Astrocyte of the cerebellum (primary cell): Measurements from ENCODE around the gene ASB10.

Source experiments
- DNase-seq: peaks from one replicate; pipeline ENCODE4 v3.0.0-alpha.2; 2011; ENCODE audit warnings: low read depth
- H3K4me3 ChIP-seq: 2 replicates; pipeline ENCODE4 v1.5.1; 2011; ENCODE audit warnings: mild to moderate bottlenecking, low read depth, low read length, moderate library complexity
- in situ Hi-C: cut with HindIII; loops from 2 replicates; pipeline ENCODE4 v1.10.0; 2017; ENCODE audit warnings: low sequenced_read_pairs
- TF ChIP-seq, protein P1 (sequence below): IDR thresholded peaks from 2 replicates; pipeline ENCODE4 v1.5.1; 2012; ENCODE audit warnings: low read length, low read depth, moderate library complexity, mild to moderate bottlenecking; ENCODE audit errors: missing control alignments

ASB10 gene

DNA sequence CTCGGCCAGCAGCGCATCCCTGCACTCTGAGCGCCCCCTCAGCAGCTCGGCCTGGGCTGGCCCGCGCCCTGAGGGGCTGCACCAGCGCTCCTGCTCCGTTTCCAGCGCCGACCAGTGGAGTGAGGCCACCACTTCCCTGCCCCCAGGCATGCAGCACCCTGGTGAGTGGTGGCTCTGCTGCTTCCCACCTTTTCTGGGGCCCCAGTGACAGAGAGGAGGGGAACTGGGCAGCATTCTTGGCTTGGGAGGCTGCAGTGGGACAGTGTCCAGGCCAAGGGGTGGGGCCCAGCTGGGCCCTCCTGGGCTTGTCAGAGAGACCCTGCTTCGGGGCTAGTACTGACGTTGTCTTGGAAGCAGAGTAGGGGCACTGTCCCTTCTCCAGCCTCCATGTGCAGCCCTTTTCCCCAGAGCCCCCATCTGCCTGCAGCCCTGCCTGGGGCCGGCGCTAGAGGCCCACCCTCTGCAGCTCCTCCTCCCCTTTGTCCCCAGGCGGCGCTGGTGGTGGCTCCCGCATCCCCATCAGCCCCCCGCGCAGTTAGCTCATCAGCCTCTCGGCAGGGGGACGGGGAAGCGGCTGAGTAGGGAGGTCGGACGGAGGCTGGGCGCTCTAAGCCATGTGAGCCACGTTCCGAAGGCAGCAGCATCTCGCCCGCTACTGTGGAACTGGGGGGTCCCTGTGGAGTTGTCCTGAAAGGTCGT lies 48.7 kb downstream of the ASB10 start:
- H3K4me3 ChIP-seq: no peak overlapping the region
- no peak for DNase-seq
- TF ChIP-seq, protein P1, sequence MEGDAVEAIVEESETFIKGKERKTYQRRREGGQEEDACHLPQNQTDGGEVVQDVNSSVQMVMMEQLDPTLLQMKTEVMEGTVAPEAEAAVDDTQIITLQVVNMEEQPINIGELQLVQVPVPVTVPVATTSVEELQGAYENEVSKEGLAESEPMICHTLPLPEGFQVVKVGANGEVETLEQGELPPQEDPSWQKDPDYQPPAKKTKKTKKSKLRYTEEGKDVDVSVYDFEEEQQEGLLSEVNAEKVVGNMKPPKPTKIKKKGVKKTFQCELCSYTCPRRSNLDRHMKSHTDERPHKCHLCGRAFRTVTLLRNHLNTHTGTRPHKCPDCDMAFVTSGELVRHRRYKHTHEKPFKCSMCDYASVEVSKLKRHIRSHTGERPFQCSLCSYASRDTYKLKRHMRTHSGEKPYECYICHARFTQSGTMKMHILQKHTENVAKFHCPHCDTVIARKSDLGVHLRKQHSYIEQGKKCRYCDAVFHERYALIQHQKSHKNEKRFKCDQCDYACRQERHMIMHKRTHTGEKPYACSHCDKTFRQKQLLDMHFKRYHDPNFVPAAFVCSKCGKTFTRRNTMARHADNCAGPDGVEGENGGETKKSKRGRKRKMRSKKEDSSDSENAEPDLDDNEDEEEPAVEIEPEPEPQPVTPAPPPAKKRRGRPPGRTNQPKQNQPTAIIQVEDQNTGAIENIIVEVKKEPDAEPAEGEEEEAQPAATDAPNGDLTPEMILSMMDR: no peak
- in situ Hi-C loops: no loop called here

DNA sequence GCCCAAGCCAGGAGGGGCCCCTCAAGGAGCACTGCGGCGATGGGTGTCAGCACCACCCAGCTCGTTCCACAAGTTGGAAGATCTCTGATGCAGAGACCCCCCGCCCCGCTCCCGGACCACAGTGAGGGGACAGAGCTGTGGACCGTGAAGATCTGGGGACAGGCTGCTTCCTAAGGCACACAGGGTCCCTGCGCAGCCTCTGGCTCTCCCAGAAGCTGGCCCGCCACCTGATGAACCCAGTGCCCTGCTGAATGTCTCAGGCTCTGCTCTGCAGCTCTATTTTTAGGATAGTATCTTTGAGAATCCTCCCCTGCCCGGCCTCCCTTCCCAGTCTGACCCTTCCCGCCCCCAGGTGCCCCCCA lies 49.3 kb downstream of the ASB10 start:
- TF ChIP-seq, protein P1: no peak
- in situ Hi-C loops: no loop called here
- DNase-seq: no peak
- no peak overlapping the region for H3K4me3 ChIP-seq

DNA sequence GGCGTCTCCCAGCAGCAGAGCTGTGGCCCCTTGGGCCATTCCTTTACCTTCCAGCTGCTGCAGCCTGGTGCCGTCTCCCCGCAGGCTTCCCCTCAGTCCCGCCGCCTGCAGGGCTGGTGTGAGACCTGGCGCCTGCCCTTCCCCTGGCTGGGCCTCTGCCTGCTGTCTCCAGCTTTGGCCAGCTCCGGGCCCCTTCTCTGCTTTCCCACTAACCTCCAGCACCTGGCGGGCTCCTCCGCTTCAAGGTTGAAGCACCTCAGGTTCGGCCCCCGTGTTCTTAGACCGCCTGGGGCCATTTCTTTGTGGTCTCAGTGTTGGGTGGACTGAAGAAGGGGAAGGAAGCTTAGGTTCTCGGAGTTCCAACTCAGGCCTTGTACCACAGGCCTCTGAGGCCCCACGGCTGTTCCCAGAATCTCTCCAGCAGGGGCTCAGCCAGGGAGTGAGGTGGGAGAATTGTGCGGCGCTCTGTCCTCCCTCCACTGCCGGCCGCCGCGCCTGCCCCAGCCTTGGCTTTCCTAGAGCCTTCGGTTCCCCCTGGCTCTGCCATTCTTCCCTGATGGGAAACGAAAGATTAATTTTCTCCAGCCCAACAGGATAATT lies 49.9 kb downstream of the ASB10 start:
- in situ Hi-C loops: no loop called here
- no peak overlapping the region for H3K4me3 ChIP-seq
- no peak for DNase-seq
- TF ChIP-seq, protein P1: no peak

DNA sequence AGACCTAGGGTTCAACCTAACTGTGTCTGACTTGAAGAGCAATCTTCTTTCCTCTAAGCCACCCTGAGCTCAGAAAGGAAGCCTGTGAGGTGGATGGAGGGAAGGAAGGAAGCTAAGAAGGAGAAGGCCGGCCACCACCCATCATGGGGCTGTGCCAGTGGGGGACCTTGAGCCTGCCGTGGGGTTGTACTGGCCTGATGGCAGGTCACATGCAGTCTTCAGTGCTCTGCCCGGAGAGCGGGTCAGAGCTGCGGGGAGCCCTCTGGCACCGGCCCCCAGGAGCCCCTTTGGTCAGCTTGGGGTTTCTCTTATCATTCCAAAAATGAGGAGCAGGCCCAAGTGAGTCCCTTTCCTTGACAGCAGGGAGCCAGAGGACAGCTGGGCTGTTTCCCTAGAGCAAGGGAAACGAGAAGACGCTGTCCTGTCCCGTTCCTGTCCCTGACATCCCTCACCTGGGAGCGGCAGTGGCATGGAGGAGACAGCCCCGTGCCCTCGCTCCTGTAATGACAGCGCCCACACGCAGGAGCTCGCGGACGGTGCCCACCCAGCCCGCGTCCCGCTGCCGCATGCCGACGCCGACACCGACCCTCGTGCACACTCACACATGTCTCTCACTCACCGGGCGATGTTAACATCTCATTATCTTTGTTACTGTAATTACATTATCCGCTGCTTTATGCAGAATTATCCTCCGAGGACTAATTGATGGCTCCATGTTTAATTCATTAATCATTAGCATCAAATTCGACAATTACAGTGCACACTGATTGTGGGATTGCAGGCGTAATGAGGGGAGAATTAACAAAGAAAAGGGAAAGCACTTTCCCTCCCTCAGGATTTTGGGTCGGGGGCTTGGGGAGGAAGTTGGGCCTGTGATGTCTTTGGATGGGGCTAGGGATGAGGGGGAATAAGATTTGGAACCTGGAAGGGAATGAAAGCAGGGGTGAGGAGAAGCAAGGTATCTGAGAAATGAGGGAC lies 50.9 kb downstream of the ASB10 start:
- no peak overlapping the region for H3K4me3 ChIP-seq
- DNase-seq: no peak
- in situ Hi-C loops: no loop called here
- TF ChIP-seq, protein P1: no peak

DNA sequence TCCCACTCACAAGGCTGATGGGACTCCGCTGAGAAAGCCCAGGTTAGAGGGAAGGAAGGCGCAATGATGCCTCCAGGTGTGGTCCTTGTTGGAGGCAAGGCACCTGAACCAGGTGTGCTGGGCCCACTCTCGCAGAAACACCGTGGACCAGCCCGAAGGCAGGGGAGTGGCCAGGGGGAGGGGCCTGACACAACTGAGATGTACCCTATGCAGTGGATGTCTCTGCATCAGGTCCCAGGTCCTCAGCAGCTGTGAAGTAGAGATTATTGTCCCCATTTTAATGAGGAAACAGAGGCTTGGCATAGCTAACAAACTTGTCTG lies 51.6 kb downstream of the ASB10 start:
- no peak overlapping the region for H3K4me3 ChIP-seq
- no peak for DNase-seq
- TF ChIP-seq, protein P1: no peak
- in situ Hi-C loops: no loop called here

DNA sequence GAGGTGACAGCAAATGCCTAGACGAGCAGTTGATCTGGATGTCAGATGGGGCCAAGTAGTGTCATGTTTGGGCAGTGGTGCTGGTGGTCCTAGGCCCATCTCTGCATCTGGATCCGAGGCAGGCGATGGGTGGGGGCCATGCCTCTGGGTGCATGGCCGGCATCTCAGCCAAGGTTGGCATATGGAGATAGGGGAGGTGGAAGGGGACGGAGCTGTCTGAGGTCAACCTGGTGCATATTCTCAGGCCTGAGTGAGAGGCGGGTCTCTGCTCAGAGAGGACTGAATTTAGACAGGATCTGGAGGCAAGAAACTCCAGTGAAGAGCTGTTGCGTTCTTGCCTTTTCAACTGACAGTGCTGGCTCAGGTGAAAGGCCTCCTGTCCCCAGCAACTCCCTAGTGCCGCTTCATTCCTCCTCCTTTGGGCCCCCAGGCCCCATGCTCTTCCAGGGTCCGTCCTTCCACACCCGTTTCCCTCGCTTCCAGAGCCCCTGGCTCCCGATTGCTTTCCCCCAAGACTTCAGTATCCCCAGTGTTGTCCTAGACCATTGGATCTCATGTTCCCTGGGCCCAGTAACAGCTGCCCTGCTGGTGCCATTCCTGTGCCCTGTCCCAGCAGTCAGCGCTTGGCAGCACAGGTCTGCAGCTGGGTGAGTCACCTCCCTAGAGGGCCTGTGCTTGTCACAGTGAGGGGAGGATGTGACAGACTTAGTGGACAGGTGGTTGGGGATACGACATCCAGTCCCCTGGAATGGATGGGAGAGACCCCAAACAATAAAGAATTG lies 52.1 kb downstream of the ASB10 start:
- H3K4me3 ChIP-seq: no peak overlapping the region
- in situ Hi-C loops: no loop called here

More for the DNA sequence above, 52.1 kb downstream of the ASB10 start:
- TF ChIP-seq, protein P1: no peak
- DNase-seq: no peak
